GM12874 (cell line): ENCODE measurements around the gene VWA8.

Experiments used
- TF ChIP-seq, protein P1 (sequence below): IDR thresholded peaks from 2 replicates; pipeline ENCODE4 v1.5.1; 2011; ENCODE audit warnings: low read depth, mild to moderate bottlenecking, control low read depth, low read length, moderate library complexity; ENCODE audit not compliant: insufficient read depth

Gene VWA8

DNA sequence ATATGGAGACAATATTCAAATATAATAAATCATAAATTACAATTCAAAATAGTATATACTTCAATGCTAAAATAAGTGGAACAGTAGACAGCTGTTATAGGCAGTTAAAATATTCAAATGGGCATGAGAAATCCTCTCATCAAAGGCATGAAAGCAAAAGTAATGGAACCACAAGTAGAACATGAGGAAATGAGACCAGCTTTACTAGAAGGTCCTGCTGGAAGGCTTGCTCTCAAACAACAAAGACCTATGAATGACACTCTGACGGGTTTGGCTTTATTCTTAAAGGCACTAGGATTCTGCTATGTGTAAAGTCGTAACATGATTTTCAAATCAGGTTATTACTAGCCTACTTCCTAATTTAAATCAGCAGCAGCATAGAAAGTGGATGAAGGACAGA lies 148.1 kb downstream of the VWA8 start:
- TF ChIP-seq, protein P1, sequence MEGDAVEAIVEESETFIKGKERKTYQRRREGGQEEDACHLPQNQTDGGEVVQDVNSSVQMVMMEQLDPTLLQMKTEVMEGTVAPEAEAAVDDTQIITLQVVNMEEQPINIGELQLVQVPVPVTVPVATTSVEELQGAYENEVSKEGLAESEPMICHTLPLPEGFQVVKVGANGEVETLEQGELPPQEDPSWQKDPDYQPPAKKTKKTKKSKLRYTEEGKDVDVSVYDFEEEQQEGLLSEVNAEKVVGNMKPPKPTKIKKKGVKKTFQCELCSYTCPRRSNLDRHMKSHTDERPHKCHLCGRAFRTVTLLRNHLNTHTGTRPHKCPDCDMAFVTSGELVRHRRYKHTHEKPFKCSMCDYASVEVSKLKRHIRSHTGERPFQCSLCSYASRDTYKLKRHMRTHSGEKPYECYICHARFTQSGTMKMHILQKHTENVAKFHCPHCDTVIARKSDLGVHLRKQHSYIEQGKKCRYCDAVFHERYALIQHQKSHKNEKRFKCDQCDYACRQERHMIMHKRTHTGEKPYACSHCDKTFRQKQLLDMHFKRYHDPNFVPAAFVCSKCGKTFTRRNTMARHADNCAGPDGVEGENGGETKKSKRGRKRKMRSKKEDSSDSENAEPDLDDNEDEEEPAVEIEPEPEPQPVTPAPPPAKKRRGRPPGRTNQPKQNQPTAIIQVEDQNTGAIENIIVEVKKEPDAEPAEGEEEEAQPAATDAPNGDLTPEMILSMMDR: no peak

DNA sequence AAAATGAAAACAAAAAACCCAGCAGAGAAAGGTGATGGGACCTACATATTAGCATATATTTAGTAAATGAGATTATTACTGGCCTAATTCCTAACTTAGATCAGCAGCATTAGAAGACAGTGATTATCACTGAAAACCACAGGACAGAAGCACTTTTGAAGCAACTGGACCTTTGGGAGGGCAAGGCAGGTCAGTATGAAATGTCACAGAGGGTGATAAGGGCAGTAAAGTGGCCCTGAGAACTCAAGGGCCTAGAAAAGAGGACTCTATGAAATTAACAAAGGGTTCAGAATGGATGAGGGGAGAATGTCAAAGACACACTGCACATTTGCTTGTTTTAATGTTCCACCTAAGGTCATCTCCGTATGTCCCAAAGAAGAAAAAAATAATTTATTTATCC lies 148.7 kb downstream of the VWA8 start:
- TF ChIP-seq, protein P1: no peak

DNA sequence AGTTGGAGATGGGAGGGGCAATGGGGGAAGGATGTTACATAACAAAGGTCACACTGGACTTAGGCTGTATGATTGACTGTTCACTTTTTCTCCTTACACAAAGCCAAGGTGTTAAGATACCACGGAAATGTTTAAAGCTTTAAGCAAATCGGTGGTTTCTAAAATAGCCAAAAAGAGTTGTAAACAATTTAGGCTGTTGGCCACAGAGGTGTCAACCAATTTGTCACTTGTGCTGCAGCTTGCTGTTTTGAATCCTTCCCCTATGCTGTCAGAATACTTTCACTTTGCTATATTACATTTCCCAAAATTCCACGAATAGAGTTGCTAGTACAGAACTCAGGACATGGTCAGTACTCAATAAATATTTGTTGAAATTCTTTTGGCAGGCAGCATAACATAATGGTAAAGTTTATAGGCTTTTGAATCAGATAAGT lies 149.3 kb downstream of the VWA8 start:
- TF ChIP-seq, protein P1: no peak

DNA sequence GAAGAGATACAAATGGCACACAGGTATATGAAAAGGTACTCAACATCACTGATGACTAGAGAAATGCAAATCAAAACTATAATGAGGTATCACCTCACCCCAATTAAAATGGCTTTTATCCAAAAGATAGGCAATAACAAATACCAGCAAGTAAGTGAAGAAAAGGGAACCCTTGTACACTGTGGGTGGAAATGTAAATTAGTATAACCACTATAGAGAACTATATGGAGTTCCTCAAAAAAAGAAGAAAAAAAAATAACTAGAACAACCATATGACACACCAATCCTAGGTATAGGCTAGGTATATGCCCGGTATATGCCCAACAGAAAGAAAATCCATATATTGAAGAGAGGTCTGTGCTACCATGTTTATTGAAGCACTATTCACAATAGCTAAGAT lies 150.9 kb downstream of the VWA8 start:
- TF ChIP-seq, protein P1: no peak

DNA sequence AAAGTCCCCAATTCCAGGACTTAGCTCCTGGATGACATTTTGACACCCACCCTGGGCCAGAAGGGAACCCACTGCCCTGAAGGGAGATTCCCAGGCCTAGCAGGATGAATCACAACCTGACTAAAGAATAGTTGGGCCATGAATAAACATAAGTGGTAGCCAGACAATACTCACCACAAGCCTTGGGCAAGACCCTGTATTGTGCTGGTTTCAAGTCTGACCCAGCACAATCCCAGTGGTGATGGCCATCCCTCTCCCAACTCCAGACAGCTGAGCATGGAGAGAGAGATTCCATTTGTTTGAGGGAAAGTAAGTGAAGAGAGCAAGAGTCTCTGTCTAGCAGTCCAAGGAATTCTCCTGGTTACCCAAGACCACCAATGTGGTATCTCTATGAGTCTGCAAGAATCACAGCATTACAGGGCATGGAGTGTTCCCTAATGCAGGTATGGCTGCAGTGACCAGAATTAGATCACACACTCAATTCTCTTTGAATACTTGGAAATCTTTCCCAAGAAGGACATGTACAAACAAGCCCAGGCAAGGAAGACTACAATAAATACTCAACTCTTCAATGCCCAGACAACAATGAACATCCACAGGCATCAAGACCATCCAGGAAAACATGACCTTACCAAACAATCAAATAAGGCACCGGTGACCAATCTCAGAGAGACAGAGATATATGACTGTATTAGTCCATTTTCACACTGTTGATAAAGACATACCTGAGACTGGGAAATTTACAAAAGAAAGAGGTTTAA lies 158.0 kb downstream of the VWA8 start:
- TF ChIP-seq, protein P1: no peak

DNA sequence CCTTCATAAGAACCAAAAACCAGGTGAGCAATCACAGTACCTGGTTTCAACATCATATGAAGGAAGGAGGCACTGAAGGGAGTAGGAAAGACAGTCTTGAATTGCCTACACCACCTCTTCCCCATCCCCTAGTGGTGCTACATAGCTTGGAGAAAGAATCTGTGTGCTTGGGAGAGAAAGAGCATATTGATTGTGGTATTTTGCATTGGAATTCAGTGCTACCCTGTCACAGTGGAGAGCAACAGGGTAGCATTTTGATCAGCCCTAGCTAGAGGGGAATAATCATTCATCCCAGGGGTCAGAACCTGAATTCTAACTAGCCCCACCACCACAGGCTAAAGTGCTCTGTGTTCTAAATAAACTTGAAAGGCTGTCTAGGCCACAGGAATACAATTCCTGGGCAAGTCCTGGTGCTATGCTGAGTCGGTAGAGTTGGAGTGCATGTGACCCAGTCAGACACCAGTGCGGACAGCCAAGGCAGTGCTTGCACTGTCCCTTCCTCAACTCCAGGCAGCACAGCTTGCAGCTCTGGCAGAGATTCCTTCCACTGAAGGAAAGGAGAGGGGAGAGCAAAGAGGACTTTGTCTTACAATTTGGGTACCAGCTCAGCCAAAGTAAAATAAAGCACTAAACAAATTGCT lies 158.7 kb downstream of the VWA8 start:
- TF ChIP-seq, protein P1: no peak

DNA sequence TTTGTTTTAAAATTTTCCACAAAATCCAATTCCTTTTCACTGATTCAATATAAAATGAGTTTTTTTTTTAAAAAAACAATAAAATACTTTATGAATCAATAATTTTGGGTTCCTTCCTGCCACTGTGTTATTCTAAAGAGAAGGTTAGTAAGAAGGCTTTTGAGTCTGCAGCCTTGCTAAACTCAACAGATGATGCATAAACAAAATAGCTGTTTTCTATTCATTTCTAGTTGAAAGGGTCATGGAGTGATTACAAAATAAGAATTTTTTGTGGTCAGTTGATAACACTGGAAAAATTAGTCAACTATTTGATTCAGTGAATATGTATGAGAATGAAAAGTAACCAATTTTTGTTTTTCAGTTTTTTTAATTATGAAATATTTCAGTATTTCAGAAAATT lies 169.9 kb downstream of the VWA8 start:
- TF ChIP-seq, protein P1: no peak
